Lung microvascular endothelial cell (primary cell): ENCODE measurements around the gene INTS13. TPM values are rescaled to one million over a fixed set of nuclear protein-coding genes. Genes with fewer than 3 reads are reported as not detected.
A peak's percentile ranks its signal among the peaks of the same experiment; 100 is the strongest.
"Not testable (repeated sequence)": the region's sequence is repeated elsewhere in the genome, so short reads cannot be mapped to it uniquely, and the experiment has no call there.

ENCODE experiments used
- DNase-seq, 2 donors: peaks; one replicate each; pipeline versions ENCODE4 v3.0.0 to v3.0.0-alpha.2; 2010; ENCODE audit warnings: low read depth in 2 of 2
- total RNA-seq: library from RNA; depleted of rRNA; stranded (reverse); fragments of >200 nt; gene quantifications from 2 replicates; pipeline ENCODE4 v1.2.1, GENCODE V29; 2014

INTS13 gene
- total RNA-seq, 1 donor from 2014 or later, result 17.3 TPM

- DNase-seq, result peak; percentile 63 to 82
Measured at GRCh38 chr12:26870491-26871419, 67.0 kb downstream of the INTS13 start.

GRCh38 chr12:26869908-26870459 is 67.8 kb downstream of the INTS13 start:
- DNase-seq, result no peak

DNA sequence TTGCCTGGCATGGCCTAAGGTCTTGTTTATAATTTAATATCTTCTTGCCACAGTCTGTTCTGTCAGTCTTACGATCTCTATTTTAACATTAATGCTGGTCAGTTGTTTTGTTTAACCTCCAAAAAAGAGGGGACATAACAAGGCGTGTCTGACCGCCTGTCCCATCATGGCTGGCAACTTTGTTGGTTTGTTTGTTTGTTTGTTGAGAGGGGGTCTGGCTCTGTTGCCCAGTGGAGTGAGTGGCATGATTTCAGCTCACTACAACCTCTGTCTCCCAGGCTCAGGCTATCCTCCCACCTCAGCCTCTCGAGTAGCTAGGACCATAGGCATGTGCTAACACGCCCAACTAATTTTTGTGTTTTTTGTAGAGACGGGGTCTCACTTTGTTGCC is 68.7 kb downstream of the INTS13 start:
- no peak for DNase-seq

GRCh38 chr12:26868447-26869103 is 69.2 kb downstream of the INTS13 start:
- no peak for DNase-seq

DNA sequence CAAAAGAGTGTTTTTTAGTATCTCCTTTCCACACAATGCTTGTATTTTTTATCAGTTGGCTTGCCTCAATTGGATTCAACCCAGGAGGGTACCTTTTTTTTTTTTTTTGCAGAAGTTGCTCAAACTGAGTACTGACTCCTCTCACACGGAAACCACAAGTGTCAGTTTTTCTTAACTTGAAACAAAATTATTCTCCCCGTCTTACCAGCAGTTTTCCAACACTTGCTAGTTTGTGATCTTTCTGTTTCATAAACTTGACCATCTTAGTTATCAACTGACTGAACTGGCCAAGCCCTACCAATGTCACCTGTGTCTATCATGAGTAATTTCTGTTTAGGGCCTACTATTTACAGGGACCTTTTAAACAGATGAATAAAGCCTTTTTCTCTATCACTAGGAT is 70.7 kb downstream of the INTS13 start:
- DNase-seq, result no peak

GRCh38 chr12:26863515-26863914 is 74.3 kb downstream of the INTS13 start:
- peak; percentile 29 to 44 for DNase-seq

GRCh38 chr12:26862787-26863186 is 75.0 kb downstream of the INTS13 start:
- not testable (repeated sequence) for DNase-seq

GRCh38 chr12:26861690-26862089 is 76.1 kb downstream of the INTS13 start:
- no peak for DNase-seq

- peak; percentile 71 to 83 for DNase-seq
Measured at GRCh38 chr12:26857465-26858176, 80.2 kb downstream of the INTS13 start.

- no peak for DNase-seq
Measured at GRCh38 chr12:26855337-26855736, 82.4 kb downstream of the INTS13 start.

Other genes with a start within 250 kb of the INTS13 start
- gene ITPR2, start 104.8 kb downstream of the INTS13 start, total RNA-seq, result 14.5 and 31.8 TPM in 2 replicates
- gene FGFR1OP2, start 489 bp upstream of the INTS13 start, total RNA-seq, result 40.8 and 102 TPM in 2 replicates
- 99.0 and 107 TPM in 2 replicates for gene TM7SF3, start 76.4 kb upstream of the INTS13 start, total RNA-seq
- gene MED21, start 84.6 kb upstream of the INTS13 start, total RNA-seq, result 34.7 and 41.9 TPM in 2 replicates
- not detected in 2 replicates for gene C12orf71, start 144.6 kb upstream of the INTS13 start, total RNA-seq